Activated naive CD8-positive, alpha-beta T cell treated with anti-CD3 and anti-CD28 coated beads, Interleukin-2, amount 10 ng/mL, durations not matched to agents 7 days and 5 days (primary cell): ENCODE results near the gene LAIR1. TPM values are rescaled to one million over a fixed set of nuclear protein-coding genes. Genes with fewer than 3 reads are reported as not detected.

Experiments
- ATAC-seq: fragments of 150-1000 bp; cut with Tn5 transposase; one replicate; pipeline ENCODE4 v1.10.0; 2021; ENCODE audit warnings: low read depth, moderate library complexity
- POLR2A ChIA-PET: fragments of 350-600 bp; sonication (Branson Sonifier 250); formaldehyde crosslinking; loops from one replicate; lab custom pipeline; 2021; ENCODE audit warnings: antibody characterized with exemption; lab: Charles Lee
- DNase-seq: peaks from one replicate; pipeline ENCODE4 v3.0.0; 2021
- H3K27ac Mint-ChIP-seq: one replicate; pipeline ENCODE4 v1.8.0; 2022; ENCODE audit warnings: mild to moderate bottlenecking, mixed read lengths
- H3K27me3 Mint-ChIP-seq: one replicate; pipeline ENCODE4 v1.8.0; 2022; ENCODE audit warnings: mild to moderate bottlenecking, moderate library complexity, mixed read lengths
- H3K36me3 Mint-ChIP-seq: one replicate; pipeline ENCODE4 v1.8.0; 2021; ENCODE audit warnings: mild to moderate bottlenecking, mixed read lengths
- H3K4me1 Mint-ChIP-seq: one replicate; pipeline ENCODE4 v1.8.0; 2021; ENCODE audit warnings: mixed read lengths
- H3K4me3 Mint-ChIP-seq: one replicate; pipeline ENCODE4 v1.8.0; 2022; ENCODE audit warnings: mild to moderate bottlenecking, moderate library complexity, mixed read lengths
- H3K9me3 Mint-ChIP-seq: one replicate; pipeline ENCODE4 v1.8.0; 2021; ENCODE audit warnings: mixed read lengths
- total RNA-seq, 2 experiments: library from RNA; stranded (reverse); gene quantifications; one replicate each; pipeline ENCODE4 v1.2.3, GENCODE V29; 2021

Gene LAIR1
- total RNA-seq, 2 experiments from 2014 or later: 75.0 to 79.2 TPM

- peak overlapping the region; percentile 6 for H3K27ac Mint-ChIP-seq
- peaks cover 4% of the 10 kb centered on the region for H3K27me3 Mint-ChIP-seq
- no peak overlapping the region for H3K4me3 Mint-ChIP-seq
- no peaks in the 10 kb centered on the region for H3K9me3 Mint-ChIP-seq
- POLR2A ChIA-PET: no interaction called here
- DNase-seq (no peak), ATAC-seq (no peak)
- H3K36me3 Mint-ChIP-seq: peaks cover 21% of the 10 kb centered on the region
- H3K4me1 Mint-ChIP-seq: peaks cover 11% of the 10 kb centered on the region
Measured at GRCh38 chr19:54352546-54352945, 12.2 kb downstream of the LAIR1 start.

DNA sequence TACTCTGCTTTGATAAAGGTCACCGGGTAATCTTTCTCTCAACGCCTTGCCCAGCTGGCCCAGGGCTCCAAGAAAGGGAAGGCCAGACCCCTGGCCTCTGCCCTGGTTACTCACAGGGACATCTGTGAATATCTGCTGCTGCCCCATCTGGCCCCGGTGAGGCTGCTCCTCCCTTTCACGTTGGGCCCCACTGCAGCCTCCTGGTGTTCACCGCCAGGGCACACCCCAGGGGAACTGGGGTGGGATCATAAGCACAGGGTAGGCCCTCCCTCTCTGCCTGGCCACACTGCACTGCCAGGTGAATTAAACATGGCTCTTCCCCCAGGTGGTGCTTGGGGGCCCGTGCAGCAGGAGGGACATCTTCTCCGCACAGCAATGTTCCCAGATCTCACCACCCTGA is 12.7 kb downstream of the LAIR1 start:
- ATAC-seq (no peak), DNase-seq (no peak)
- POLR2A ChIA-PET: no interaction called here
- Mint-ChIP-seq H3K9me3 (no peaks in the 10 kb centered on the region), H3K36me3 (peaks cover 20% of the 10 kb centered on the region), H3K4me1 (peaks cover 11% of the 10 kb centered on the region), H3K27me3 (peaks cover 7% of the 10 kb centered on the region), H3K4me3 (no peak overlapping the region), H3K27ac (no peak overlapping the region)

DNA sequence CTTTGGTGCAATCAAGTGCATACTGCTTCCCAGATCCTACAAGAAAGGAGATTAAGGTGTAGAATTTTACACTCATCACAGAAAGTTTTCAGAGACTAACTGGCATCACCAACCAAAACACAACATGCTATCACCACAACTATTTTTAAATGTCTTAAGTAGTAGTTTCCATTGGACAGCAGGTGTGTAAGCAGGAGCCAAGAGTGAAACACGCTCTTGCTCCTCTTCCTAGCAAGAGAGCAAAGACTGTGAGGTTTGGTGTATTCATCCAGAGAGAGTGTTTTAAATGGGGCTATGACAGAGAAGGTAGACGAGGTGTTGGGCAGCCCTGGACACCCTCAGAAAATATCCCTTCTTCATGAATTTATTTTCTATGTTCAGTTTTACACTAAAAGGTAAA is 13.3 kb downstream of the LAIR1 start:
- H3K9me3 Mint-ChIP-seq: no peaks in the 10 kb centered on the region
- DNase-seq (no peak), ATAC-seq (no peak)
- peaks cover 17% of the 10 kb centered on the region for H3K36me3 Mint-ChIP-seq
- H3K27me3 Mint-ChIP-seq: peaks cover 7% of the 10 kb centered on the region
- H3K4me1 Mint-ChIP-seq: peaks cover 11% of the 10 kb centered on the region
- H3K4me3 Mint-ChIP-seq: no peak overlapping the region
- POLR2A ChIA-PET: no interaction called here
- H3K27ac Mint-ChIP-seq: peak overlapping the region; percentile 12

- peaks cover 9% of the 10 kb centered on the region for H3K27me3 Mint-ChIP-seq
- POLR2A ChIA-PET: interaction anchor here (0.6 kb wide), 1 partner anchor 69 kb away, joined by 4 read pairs; no protein-coding TSS in a partner anchor
- no peaks in the 10 kb centered on the region for H3K9me3 Mint-ChIP-seq
- no peak overlapping the region for H3K4me3 Mint-ChIP-seq
- peaks cover 4% of the 10 kb centered on the region for H3K4me1 Mint-ChIP-seq
- no peaks in the 10 kb centered on the region for H3K36me3 Mint-ChIP-seq
- DNase-seq (peak; percentile 4), ATAC-seq (no peak)
- H3K27ac Mint-ChIP-seq: no peak overlapping the region
Measured at GRCh38 chr19:54345938-54346386, 18.8 kb downstream of the LAIR1 start.

- no peak overlapping the region for H3K4me3 Mint-ChIP-seq
- DNase-seq: no peak
- H3K9me3 Mint-ChIP-seq: no peaks in the 10 kb centered on the region
- no peak overlapping the region for H3K27ac Mint-ChIP-seq
- peaks cover 3% of the 10 kb centered on the region for H3K4me1 Mint-ChIP-seq
- H3K27me3 Mint-ChIP-seq: peaks cover 18% of the 10 kb centered on the region
- no peak for ATAC-seq
- H3K36me3 Mint-ChIP-seq: no peaks in the 10 kb centered on the region
- POLR2A ChIA-PET: no interaction called here
Measured at GRCh38 chr19:54343868-54344267, 20.9 kb downstream of the LAIR1 start.

GRCh38 chr19:54341295-54341694 is 23.4 kb downstream of the LAIR1 start:
- no peak overlapping the region for H3K4me3 Mint-ChIP-seq
- ATAC-seq (no peak), DNase-seq (peak; percentile 5)
- H3K9me3 Mint-ChIP-seq: no peaks in the 10 kb centered on the region
- no peak overlapping the region for H3K27ac Mint-ChIP-seq
- POLR2A ChIA-PET: no interaction called here
- no peaks in the 10 kb centered on the region for H3K36me3 Mint-ChIP-seq
- H3K27me3 Mint-ChIP-seq: peaks cover 22% of the 10 kb centered on the region
- H3K4me1 Mint-ChIP-seq: no peaks in the 10 kb centered on the region

DNA sequence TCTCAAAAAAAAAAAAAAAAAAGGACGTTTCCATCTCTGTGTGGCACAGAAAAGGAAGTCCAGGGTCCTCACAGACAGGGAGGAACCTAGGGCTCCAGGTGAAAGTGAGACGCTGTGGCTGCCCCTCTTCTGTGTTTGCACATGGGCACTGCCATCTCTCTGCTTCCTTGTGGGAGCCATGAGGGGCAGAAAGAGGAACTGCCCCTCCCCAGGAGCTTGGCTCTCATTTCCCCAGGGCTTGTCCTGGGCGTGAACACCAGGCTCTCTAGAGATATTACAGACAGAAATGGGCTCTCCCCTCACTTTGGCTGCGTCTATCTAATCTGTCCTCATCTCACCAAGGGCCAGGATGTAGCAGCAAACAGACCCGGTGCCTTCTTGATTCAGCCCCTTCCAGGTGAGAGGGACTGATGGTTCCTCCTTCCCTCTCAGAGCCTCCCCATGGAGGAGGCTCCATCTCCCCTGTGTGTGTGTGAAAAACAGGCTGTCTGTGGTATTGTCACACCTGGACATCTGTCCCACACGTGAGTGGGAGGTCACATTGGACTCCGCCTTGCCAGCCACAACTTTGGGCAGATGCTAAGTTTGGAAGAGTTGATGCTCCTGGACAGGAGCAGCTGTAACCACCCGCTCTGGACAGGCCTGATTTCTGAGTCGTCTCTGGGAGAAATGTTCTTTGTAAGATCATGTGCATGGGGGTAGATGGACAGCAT is 24.9 kb downstream of the LAIR1 start:
- Mint-ChIP-seq H3K27ac (no peak overlapping the region), H3K36me3 (no peaks in the 10 kb centered on the region), H3K4me3 (no peak overlapping the region), H3K9me3 (no peaks in the 10 kb centered on the region), H3K27me3 (peaks cover 22% of the 10 kb centered on the region), H3K4me1 (no peaks in the 10 kb centered on the region)
- POLR2A ChIA-PET: interaction anchor here (0.7 kb wide), 2 partner anchors 127 to 958 kb away, joined by 4 to 5 read pairs; no protein-coding TSS in a partner anchor
- DNase-seq (peak; percentile 11), ATAC-seq (no peak)

DNA sequence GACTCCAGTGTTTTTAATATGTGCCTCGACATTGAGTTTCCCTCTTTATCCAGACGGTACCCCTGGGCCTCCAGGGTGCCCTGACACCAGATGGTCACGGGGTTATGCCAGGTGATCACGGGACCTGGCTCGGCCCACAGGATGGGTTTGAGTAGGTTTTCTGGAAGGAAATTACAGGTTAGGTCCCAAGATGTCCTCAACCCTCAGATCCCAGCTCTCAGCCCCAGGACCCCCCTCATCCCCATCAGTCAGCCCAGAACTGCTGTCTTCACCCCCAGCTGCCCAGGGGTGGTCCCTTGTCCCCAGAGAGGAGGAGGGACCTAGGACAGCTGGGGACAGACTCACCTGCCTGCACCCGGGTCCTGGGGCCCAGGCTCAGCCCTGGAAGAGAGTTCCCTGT is 26.2 kb downstream of the LAIR1 start:
- no peak overlapping the region for H3K4me3 Mint-ChIP-seq
- H3K27me3 Mint-ChIP-seq: peaks cover 23% of the 10 kb centered on the region
- POLR2A ChIA-PET: no interaction called here
- no peaks in the 10 kb centered on the region for H3K36me3 Mint-ChIP-seq
- H3K4me1 Mint-ChIP-seq: no peaks in the 10 kb centered on the region
- DNase-seq: peak; percentile 9
- no peak overlapping the region for H3K27ac Mint-ChIP-seq
- no peaks in the 10 kb centered on the region for H3K9me3 Mint-ChIP-seq
- no peak for ATAC-seq

DNA sequence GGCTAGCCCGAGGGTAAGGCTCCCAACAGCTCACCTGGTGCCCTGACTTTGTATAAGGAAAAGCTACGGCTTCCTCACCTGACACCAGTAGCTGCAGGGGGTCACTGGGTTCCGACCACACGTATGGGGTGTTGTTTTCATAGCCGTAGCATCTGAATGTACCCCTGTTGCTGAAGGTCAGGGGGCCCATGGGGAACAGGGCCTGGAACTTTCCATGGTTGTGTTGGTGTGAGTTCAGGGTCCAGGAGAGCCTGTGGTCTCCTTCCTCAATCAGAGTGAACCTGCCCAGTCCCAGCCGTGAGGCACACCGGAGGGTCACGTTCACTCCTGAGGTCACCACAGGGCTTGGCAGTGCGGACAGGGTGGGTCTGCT is 26.9 kb downstream of the LAIR1 start:
- ATAC-seq (no peak), DNase-seq (peak; percentile 13)
- Mint-ChIP-seq H3K9me3 (no peaks in the 10 kb centered on the region), H3K4me3 (no peak overlapping the region), H3K36me3 (no peaks in the 10 kb centered on the region), H3K27me3 (peaks cover 25% of the 10 kb centered on the region), H3K4me1 (no peaks in the 10 kb centered on the region), H3K27ac (no peak overlapping the region)
- POLR2A ChIA-PET: no interaction called here

DNA sequence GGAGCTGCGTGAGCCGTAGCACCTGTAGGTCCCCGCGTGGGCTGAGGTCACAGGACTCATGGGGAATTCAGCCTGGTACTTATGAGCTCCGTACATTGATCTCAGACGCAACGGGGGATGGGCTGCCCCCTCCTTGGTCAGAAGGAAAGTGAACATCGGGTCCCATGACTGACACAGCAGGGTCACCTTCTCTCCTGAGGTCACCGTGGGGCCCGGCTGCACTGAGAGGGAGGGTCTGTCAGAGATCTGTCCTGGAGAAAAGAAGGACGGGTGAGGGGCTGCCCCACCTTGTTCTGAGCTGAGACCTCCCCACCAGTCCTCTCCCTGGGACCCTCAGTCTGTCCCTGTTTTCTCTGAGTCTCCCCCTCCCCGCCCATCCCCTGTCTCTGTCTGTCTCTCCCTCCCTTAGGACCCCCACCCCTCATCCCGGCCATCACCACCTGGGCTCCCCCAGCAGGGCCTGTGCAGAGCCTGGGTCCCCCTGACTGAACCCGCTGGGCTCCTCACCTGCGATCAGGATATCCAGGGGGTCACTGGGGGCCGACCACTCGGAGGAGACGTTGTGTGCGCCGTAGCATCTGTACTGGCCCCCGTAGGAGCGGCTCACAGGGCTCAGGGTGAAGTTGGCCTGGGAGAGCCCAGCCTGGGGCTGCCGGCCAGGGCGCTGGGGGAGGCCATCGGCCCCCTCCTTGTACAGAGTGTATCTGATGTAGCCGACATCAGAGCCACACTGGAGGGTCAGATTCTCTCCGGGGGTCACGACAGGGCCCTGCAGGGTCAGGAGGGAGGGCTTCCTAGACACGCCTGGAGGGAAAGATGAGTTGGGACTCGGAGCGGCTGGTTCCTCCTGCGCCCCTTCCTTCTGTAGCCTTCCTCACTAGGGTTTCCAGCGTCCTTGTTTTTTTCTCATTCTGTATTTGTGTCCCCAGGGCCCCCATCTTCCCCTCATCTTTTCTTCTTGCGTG is 27.6 kb downstream of the LAIR1 start:
- Mint-ChIP-seq H3K4me1 (no peaks in the 10 kb centered on the region), H3K27ac (no peak overlapping the region), H3K9me3 (no peaks in the 10 kb centered on the region), H3K27me3 (peaks cover 25% of the 10 kb centered on the region), H3K4me3 (no peak overlapping the region), H3K36me3 (no peaks in the 10 kb centered on the region)
- POLR2A ChIA-PET: no interaction called here
- DNase-seq: peak; percentile 10
- ATAC-seq: no peak

DNA sequence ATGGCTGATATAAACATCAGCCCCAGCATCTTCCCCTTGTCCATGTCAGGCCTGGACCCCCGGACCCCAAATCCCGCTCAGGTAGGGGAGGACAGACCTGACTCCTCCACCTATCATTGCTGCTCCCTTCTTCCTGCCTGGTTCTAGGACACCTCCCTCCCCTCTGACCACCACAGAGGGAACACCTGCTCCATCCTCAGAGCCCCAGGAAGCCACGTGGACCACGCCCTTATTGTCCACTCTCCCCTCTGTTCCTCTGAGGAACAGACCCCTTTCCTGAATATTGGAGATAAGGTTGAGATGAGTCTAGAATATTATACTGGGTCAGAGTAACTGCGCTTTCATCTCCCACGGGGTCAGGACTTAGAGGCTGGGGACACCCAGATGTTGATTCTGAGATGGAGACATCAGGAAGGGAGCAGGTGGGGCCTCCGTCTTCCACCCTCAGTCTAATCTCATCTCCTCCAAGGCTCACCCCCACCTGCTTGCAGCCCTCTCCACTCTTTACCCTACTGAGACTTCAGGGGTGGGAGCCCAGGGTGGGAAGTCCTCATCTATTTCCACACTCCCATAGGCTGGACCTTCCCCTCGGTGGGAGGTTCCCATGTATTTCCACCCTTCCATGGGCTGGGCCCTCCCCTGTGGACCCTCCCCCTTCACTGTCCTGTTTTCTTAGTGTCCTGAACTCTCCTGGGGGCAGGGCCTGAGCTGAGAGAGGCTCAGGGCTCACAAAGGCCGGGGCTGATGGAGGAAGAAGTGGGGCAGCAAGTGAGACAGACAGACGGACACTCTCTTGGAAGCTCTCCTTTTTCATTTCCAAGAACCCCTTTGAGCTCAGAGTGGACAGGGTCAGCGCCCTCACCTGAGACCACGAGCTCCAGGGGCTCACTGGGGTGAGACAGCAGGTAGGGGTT is 28.5 kb downstream of the LAIR1 start:
- Mint-ChIP-seq H3K27ac (no peak overlapping the region), H3K27me3 (peaks cover 25% of the 10 kb centered on the region), H3K36me3 (no peaks in the 10 kb centered on the region), H3K4me1 (no peaks in the 10 kb centered on the region), H3K4me3 (no peak overlapping the region), H3K9me3 (no peaks in the 10 kb centered on the region)
- DNase-seq: peak; percentile 16
- POLR2A ChIA-PET: no interaction called here
- ATAC-seq: no peak

DNA sequence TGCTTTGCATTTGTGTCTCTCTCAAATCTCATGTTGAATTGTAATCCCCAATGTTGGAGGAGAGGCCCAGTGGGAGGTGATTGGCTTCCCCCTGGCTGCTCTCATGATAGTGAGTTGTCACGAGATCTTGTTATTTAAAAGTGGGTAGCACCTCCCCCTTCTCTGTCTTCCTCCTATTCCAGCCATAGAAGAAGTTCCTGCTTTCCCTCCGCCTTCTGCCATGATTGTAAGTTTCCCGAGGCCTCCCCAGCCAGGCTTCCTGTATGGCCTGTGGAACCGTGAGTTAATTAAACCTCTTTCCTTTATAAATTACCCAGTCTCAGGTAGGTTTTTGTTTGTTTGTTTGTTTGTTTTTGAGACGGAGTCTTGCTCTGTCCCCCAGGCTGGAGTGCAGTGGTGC is 29.6 kb downstream of the LAIR1 start:
- Mint-ChIP-seq H3K27me3 (peaks cover 22% of the 10 kb centered on the region), H3K27ac (no peak overlapping the region), H3K9me3 (no peaks in the 10 kb centered on the region), H3K4me3 (no peak overlapping the region), H3K36me3 (no peaks in the 10 kb centered on the region), H3K4me1 (no peaks in the 10 kb centered on the region)
- POLR2A ChIA-PET: no interaction called here
- ATAC-seq (no peak), DNase-seq (peak; percentile 3)
